ENCODE data around the gene KDM4B.

The KDM4B gene

DNA sequence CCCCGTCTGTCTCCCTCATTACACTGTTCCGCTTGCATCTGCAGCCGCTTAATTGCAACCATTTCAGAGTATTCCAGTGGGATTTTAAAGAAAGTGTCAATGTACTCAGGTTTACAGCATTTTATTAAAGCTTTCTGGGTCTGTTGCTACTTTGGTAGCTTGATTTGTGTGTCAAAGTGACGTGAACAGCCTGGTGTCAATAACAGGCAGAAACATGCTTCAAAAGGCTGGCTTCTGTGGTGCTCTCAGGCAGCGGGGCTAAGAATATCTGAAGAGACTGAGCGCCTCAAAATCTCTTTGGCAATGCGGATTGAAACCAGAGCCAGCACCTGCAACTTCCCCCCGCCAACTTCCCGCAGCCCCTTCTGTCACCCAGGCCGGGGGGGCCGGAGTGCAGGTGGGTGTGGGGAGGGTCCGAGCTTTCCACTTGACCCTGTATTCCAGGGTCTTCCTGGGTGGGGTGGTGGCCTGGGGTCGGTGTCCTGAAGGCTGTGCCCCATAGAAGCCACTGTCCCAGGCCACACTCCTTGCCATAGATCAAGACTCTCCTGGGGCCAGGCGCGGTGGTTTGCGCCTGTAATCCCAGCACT is 81.2 kb downstream of the KDM4B start:
- H3K4me3 ChIP-seq (ENCODE audit: low read length) = no peak overlapping the region
- no peak overlapping the region for H3K9ac ChIP-seq (ENCODE audit: low read length)
- H3K27me3 ChIP-seq (ENCODE audit: control insufficient read depth, insufficient read depth, low read length) = no peaks in the 10 kb centered on the region
- no peaks in the 10 kb centered on the region for H3K4me1 ChIP-seq (ENCODE audit: control insufficient read depth, low read depth, low read length)
- peaks cover 4% of the 10 kb centered on the region for H3K36me3 ChIP-seq (ENCODE audit: control insufficient read depth, low read depth, low read length)
- H3K9me3 ChIP-seq (ENCODE audit: control insufficient read depth, low read depth, low read length) = no peaks in the 10 kb centered on the region
- no peak overlapping the region for H3K27ac ChIP-seq (ENCODE audit: low read length)

DNA sequence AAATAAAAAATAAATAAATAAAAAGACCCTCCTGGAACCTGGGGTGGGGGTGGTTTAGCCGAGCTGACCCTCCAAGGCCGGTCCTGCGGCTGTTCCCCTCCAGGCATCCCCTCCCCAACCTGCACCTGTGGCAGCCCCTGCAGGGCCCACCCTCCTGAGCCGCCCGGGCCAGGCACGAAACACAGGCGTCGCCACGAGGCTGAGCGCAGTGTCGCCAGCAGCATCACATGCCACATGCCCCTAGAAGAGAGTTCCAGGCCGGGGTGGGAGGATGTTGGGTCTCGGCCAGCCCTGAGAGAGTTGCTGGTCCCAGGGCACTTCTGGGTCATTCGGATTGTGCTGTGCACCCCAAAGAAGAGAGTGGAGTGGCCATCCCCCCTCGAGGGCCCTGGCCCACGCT is 82.0 kb downstream of the KDM4B start:
- Histone ChIP-seq H3K4me3 (ENCODE audit: low read length) (no peak overlapping the region), H3K4me1 (ENCODE audit: control insufficient read depth, low read depth, low read length) (no peaks in the 10 kb centered on the region), H3K27ac (ENCODE audit: low read length) (no peak overlapping the region), H3K9me3 (ENCODE audit: control insufficient read depth, low read depth, low read length) (no peaks in the 10 kb centered on the region), H3K9ac (ENCODE audit: low read length) (no peak overlapping the region), H3K27me3 (ENCODE audit: control insufficient read depth, insufficient read depth, low read length) (no peaks in the 10 kb centered on the region), H3K36me3 (ENCODE audit: control insufficient read depth, low read depth, low read length) (peaks cover 4% of the 10 kb centered on the region)

DNA sequence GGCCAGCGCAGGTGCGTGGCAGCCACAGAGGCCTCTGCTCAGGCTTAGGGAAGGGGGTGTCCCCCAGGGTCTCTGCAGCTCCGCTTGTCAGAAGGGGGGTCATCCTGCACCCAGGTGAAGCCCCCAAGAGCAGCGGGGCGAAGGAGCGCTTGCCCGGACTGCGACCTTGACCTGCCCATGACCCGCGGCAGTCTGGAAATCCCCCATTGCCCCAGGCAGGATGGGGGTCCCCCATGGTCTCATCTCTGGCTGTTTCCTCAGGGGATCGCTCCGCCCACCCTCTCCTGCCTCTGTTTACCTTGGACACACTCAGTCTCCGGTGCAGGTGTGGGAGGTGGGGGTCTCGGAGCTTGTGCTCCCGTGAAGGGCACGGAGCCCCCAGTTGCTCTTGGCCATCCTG is 82.7 kb downstream of the KDM4B start:
- H3K27me3 ChIP-seq (ENCODE audit: control insufficient read depth, insufficient read depth, low read length) = no peaks in the 10 kb centered on the region
- no peaks in the 10 kb centered on the region for H3K4me1 ChIP-seq (ENCODE audit: control insufficient read depth, low read depth, low read length)
- H3K4me3 ChIP-seq (ENCODE audit: low read length) = no peak overlapping the region
- H3K9ac ChIP-seq (ENCODE audit: low read length) = no peak overlapping the region
- H3K9me3 ChIP-seq (ENCODE audit: control insufficient read depth, low read depth, low read length) = no peaks in the 10 kb centered on the region
- H3K36me3 ChIP-seq (ENCODE audit: control insufficient read depth, low read depth, low read length) = peaks cover 4% of the 10 kb centered on the region
- H3K27ac ChIP-seq (ENCODE audit: low read length) = no peak overlapping the region

DNA sequence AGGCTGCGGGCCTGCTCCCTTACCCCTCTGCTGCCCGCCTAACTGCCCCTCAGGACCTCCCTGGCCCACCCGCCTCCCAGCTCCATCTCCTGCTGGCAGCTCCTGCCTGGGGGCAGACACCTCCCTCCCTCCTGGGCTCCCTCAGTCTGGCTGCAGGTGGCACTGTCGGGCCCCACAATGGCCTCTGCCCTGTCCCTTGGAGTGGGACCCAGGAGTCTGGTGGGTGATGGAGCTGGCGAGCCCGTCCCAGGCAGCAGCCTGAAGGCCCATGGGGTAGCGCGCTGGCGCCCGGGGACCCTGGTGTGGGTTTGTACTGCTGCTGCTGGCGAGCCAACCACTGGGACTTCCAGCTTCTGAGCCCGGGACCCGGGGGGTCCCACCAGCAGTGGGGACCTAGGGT is 83.6 kb downstream of the KDM4B start:
- no peak overlapping the region for H3K9ac ChIP-seq (ENCODE audit: low read length)
- H3K27me3 ChIP-seq (ENCODE audit: control insufficient read depth, insufficient read depth, low read length) = no peaks in the 10 kb centered on the region
- no peak overlapping the region for H3K4me3 ChIP-seq (ENCODE audit: low read length)
- no peak overlapping the region for H3K27ac ChIP-seq (ENCODE audit: low read length)
- H3K4me1 ChIP-seq (ENCODE audit: control insufficient read depth, low read depth, low read length) = no peaks in the 10 kb centered on the region
- peaks cover 2% of the 10 kb centered on the region for H3K36me3 ChIP-seq (ENCODE audit: control insufficient read depth, low read depth, low read length)
- H3K9me3 ChIP-seq (ENCODE audit: control insufficient read depth, low read depth, low read length) = no peaks in the 10 kb centered on the region

DNA sequence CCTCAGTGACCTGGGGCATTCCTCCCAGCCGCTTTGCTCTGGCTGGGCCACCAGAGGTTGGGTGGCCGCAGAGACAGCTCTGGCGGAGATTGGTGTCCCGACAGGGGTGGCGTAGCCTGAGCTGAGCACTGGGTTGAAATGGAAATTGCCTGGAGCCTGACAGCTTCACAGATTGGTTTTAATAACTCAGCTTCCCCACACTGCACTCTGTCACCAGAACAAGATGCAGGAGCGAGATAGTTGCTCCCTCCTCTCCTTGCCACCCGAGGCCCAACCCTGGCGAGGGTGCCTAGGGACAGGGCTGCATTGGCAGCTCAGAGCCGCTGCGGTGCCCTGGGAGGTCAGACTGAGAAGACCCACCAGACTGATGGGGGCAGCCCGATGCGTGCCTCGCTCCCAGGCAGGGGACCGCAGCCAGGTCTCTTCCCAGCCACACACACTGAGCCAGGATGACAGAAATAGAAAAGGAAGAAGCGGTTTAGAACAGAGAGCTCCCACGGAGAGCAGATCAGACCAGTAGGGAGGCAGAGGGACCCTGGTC is 84.1 kb downstream of the KDM4B start:
- Histone ChIP-seq H3K4me3 (ENCODE audit: low read length) (no peak overlapping the region), H3K4me1 (ENCODE audit: control insufficient read depth, low read depth, low read length) (no peaks in the 10 kb centered on the region), H3K9me3 (ENCODE audit: control insufficient read depth, low read depth, low read length) (no peaks in the 10 kb centered on the region), H3K9ac (ENCODE audit: low read length) (no peak overlapping the region), H3K36me3 (ENCODE audit: control insufficient read depth, low read depth, low read length) (no peaks in the 10 kb centered on the region), H3K27ac (ENCODE audit: low read length) (no peak overlapping the region), H3K27me3 (ENCODE audit: control insufficient read depth, insufficient read depth, low read length) (no peaks in the 10 kb centered on the region)

DNA sequence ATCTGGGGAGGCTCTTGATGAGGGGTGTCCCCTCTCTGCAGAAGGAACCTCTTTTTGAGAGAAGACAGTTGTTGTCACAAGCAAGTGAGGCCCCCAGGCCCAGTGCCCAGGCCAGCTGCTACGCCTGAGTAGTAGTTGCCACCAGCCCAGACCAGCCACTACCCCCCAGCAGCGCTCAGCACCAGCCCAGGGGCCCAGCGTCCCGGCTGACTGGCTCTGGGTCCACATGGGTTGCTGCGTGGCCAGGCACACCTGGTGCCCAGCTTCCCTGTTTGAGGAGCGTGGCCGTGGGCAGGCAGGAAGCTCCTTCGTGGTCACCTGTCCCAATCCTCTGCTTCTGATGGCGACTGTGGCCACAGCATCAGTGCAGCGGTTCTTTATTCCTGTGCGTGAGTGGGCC is 84.7 kb downstream of the KDM4B start:
- H3K27ac ChIP-seq (ENCODE audit: low read length) = no peak overlapping the region
- no peak overlapping the region for H3K9ac ChIP-seq (ENCODE audit: low read length)
- H3K27me3 ChIP-seq (ENCODE audit: control insufficient read depth, insufficient read depth, low read length) = no peaks in the 10 kb centered on the region
- H3K4me3 ChIP-seq (ENCODE audit: low read length) = no peak overlapping the region
- peaks cover 1% of the 10 kb centered on the region for H3K4me1 ChIP-seq (ENCODE audit: control insufficient read depth, low read depth, low read length)
- H3K9me3 ChIP-seq (ENCODE audit: control insufficient read depth, low read depth, low read length) = no peaks in the 10 kb centered on the region
- H3K36me3 ChIP-seq (ENCODE audit: control insufficient read depth, low read depth, low read length) = no peaks in the 10 kb centered on the region

DNA sequence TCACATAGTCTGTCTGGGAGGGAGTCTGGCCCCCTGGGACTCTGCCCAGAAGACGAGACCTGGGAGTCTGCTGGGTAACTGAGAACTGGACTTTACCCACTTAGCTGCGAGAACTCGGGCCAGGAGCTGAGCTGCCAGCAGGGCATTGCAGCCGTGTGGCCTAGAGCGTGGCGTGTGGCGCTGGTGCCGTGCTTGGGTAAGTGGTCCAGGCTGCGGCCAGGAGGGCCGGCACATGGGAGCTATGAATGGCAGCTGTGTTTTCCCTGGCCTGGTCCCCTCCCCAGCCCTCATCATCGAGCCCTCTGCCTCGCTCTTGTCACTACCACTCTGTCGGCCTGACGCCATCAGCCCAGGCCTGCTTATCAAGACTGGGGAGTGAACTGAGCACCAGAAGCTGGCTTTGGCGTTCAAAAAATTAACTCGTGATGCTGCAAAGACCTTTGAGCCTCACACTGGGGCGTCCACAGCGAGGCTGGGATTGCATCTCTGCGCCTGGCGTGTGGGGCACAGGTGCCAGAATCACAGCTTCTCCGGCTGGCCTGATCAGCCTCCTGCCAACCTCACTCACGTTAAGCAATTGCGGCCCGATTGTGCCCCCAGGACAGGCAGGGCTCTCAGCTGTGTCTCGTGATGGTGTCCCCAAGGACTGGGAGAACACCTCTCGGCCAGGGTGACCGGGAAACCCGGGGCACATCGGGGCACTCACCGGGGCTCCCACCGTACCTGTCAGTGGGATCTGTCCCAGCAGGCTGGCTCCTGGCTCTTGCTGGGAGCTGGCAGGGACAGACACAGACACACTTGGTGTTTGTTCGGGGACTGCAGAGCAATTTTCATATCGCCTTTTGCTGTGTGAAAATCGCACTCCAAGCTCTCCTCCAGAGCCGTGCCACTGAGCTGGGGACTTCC is 85.9 kb downstream of the KDM4B start:
- H3K9me3 ChIP-seq (ENCODE audit: control insufficient read depth, low read depth, low read length) = no peaks in the 10 kb centered on the region
- H3K4me1 ChIP-seq (ENCODE audit: control insufficient read depth, low read depth, low read length) = peaks cover 6% of the 10 kb centered on the region
- no peaks in the 10 kb centered on the region for H3K27me3 ChIP-seq (ENCODE audit: control insufficient read depth, insufficient read depth, low read length)
- no peak overlapping the region for H3K27ac ChIP-seq (ENCODE audit: low read length)
- no peak overlapping the region for H3K4me3 ChIP-seq (ENCODE audit: low read length)
- H3K36me3 ChIP-seq (ENCODE audit: control insufficient read depth, low read depth, low read length) = no peaks in the 10 kb centered on the region
- no peak overlapping the region for H3K9ac ChIP-seq (ENCODE audit: low read length)

DNA sequence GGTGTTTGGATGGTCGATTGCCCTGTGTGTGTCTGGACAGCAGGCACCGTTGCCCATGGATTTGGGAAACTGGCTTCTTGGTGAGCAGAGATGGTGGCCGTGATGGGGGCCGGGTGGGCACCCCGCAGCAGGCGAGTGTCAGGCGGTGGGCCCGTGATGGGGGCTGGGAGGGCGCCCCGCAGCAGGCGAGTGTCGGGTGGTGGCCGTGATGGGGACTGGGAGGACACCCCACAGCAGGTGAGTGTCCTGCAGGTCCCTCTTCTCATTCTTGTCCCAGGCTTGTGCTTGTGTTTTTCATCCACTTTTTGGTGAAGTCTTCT is 86.5 kb downstream of the KDM4B start:
- Histone ChIP-seq H3K4me3 (ENCODE audit: low read length) (no peak overlapping the region), H3K36me3 (ENCODE audit: control insufficient read depth, low read depth, low read length) (no peaks in the 10 kb centered on the region), H3K27ac (ENCODE audit: low read length) (no peak overlapping the region), H3K9me3 (ENCODE audit: control insufficient read depth, low read depth, low read length) (no peaks in the 10 kb centered on the region), H3K27me3 (ENCODE audit: control insufficient read depth, insufficient read depth, low read length) (no peaks in the 10 kb centered on the region), H3K9ac (ENCODE audit: low read length) (no peak overlapping the region), H3K4me1 (ENCODE audit: control insufficient read depth, low read depth, low read length) (peaks cover 6% of the 10 kb centered on the region)

DNA sequence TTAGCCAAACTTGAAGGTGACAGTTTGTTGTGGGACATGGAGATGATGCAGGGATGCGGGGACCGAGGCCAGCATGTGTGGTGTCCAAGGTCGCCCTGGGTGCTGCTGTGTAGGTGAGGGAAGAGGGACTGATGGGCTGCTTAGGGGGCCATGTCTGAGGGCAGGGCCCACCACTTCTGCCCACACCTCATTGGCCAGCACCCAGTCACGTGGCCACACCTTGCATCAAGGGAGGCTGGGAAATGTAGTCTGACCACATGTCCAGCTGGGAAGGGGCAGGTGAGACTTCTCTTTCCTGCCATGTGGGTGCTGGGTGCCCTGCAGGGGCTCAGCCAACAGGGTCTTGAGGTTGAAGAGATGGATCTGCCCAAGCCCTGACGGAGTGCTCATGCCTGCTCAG is 88.9 kb downstream of the KDM4B start:
- no peak overlapping the region for H3K27ac ChIP-seq (ENCODE audit: low read length)
- H3K36me3 ChIP-seq (ENCODE audit: control insufficient read depth, low read depth, low read length) = no peaks in the 10 kb centered on the region
- H3K4me1 ChIP-seq (ENCODE audit: control insufficient read depth, low read depth, low read length) = peaks cover 6% of the 10 kb centered on the region
- no peak overlapping the region for H3K4me3 ChIP-seq (ENCODE audit: low read length)
- no peak overlapping the region for H3K9ac ChIP-seq (ENCODE audit: low read length)
- H3K27me3 ChIP-seq (ENCODE audit: control insufficient read depth, insufficient read depth, low read length) = no peaks in the 10 kb centered on the region
- no peaks in the 10 kb centered on the region for H3K9me3 ChIP-seq (ENCODE audit: control insufficient read depth, low read depth, low read length)

DNA sequence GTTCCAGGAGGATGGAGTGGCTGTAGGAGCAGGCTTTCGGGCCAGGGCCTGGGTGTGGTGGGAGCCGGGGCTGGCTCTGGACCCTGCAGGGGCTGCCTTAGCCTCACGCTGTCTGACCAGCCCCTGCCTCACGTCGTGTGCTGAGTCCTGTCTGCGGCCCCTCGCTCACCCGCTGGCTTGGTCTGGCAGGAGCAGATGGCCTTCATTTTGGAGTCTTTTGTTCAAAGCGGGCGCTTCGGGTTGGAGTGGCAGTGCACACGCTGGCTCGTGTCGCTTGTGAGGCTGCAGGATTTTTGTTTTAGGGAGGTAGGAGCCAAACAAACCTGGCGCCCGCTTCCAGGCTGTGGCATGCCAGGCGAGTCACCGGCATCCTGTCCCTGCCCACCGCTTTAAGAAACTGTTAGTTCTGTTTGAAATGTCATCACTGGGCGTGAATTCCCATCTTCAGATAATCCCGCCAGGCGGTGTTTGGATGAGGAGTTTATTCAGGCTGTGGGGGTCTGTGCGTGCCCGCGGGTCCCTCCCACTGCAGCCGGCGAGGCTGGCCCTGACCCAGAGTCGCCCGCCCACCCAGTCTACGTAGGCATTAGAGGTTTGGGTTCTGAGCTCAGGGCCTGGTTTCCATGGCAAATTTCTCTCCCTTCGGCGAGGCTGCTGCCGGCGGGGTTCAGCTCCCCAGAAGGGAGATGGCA is 89.8 kb downstream of the KDM4B start:
- Histone ChIP-seq H3K4me1 (ENCODE audit: control insufficient read depth, low read depth, low read length) (peaks cover 6% of the 10 kb centered on the region), H3K27ac (ENCODE audit: low read length) (no peak overlapping the region), H3K9ac (ENCODE audit: low read length) (no peak overlapping the region), H3K36me3 (ENCODE audit: control insufficient read depth, low read depth, low read length) (no peaks in the 10 kb centered on the region), H3K27me3 (ENCODE audit: control insufficient read depth, insufficient read depth, low read length) (no peaks in the 10 kb centered on the region), H3K9me3 (ENCODE audit: control insufficient read depth, low read depth, low read length) (no peaks in the 10 kb centered on the region), H3K4me3 (ENCODE audit: low read length) (no peak overlapping the region)

DNA sequence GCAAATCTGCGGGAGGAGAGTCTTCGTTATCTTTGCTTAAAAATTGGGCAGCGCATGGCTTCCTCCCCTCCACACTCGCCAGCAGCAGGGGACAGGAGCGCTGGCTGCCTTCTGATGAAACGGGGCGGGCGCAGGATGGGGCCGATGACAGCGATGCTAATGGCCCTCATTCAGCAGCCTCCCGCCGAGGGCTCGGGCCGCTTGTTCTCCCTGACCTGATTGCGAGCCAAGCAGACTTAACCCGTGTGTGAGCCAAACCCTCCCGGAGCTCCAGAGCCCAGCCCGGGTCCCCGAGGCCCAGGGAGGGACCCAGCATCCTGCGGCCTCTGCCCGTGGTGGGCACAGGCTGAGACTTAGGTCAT is 90.3 kb downstream of the KDM4B start:
- no peaks in the 10 kb centered on the region for H3K36me3 ChIP-seq (ENCODE audit: control insufficient read depth, low read depth, low read length)
- no peak overlapping the region for H3K9ac ChIP-seq (ENCODE audit: low read length)
- H3K27ac ChIP-seq (ENCODE audit: low read length) = no peak overlapping the region

More for the DNA sequence above, 90.3 kb downstream of the KDM4B start:
- H3K27me3 ChIP-seq (ENCODE audit: control insufficient read depth, insufficient read depth, low read length) = no peaks in the 10 kb centered on the region
- peaks cover 6% of the 10 kb centered on the region for H3K4me1 ChIP-seq (ENCODE audit: control insufficient read depth, low read depth, low read length)
- H3K4me3 ChIP-seq (ENCODE audit: low read length) = no peak overlapping the region
- no peaks in the 10 kb centered on the region for H3K9me3 ChIP-seq (ENCODE audit: control insufficient read depth, low read depth, low read length)
